Stimulated activated CD4-positive, alpha-beta T cell treated with anti-CD3 and anti-CD28 coated beads, TNF-alpha, amount 100 ng/mL, for 48 hours (primary cell): ENCODE measurements around the gene NCBP1.
A peak's percentile ranks its signal among the peaks of the same experiment; 100 is the strongest.
"Not testable (repeated sequence)": the region's sequence is repeated elsewhere in the genome, so short reads cannot be mapped to it uniquely, and the experiment has no call there.

ENCODE experiments used
- DNase-seq, 3 donors: peaks; one replicate each; pipeline ENCODE4 v3.0.0-alpha.2; 2020; ENCODE audit warnings: low read depth in 3 of 3

Gene NCBP1, protein sequence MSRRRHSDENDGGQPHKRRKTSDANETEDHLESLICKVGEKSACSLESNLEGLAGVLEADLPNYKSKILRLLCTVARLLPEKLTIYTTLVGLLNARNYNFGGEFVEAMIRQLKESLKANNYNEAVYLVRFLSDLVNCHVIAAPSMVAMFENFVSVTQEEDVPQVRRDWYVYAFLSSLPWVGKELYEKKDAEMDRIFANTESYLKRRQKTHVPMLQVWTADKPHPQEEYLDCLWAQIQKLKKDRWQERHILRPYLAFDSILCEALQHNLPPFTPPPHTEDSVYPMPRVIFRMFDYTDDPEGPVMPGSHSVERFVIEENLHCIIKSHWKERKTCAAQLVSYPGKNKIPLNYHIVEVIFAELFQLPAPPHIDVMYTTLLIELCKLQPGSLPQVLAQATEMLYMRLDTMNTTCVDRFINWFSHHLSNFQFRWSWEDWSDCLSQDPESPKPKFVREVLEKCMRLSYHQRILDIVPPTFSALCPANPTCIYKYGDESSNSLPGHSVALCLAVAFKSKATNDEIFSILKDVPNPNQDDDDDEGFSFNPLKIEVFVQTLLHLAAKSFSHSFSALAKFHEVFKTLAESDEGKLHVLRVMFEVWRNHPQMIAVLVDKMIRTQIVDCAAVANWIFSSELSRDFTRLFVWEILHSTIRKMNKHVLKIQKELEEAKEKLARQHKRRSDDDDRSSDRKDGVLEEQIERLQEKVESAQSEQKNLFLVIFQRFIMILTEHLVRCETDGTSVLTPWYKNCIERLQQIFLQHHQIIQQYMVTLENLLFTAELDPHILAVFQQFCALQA

DNA sequence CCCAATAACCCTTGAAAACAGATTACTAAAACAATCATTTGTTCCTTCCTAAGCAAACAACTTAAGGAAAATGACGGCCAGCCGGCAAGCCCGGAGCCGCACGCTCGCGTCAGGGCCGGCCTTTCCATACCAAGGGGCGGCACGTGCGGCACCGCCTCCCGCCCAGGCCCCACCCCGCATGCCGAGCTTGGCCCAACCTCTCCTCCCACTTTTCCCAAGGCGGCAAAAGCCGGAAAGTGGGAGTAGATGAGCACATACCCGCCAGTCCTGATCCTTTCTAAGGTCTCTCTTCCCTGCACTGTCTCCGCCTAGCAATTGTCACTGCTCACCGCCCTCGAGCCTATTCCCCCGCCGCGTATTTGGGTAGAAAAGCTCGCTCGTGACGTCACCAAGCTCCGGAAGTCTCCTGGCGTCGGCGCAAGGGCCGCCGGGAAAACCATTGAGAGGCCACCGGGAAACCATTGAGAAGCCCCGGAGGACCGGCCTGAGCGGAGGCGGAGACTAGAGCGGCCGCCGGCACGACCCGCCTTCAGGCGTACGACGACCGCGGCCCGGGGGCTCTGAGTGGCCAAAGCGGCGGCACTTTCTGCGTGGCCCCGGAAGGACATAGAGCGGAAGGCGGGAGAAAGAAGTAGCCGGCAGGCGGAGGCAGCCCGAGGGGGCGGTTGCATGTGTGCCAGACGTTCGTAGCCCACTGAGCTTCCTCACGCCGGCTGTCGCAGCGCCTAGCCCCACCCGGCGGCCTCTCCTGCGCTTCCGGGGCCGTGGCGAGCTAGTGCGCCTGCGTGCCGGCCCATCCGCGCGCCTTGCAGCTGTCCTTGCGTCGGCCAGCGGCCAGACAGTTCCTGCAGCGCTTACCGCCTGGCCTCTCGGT lies at the start of gene NCBP1, which contains the start of gene TSTD2:
TSS of gene NCBP1 (plus strand) at position 837 of the 874 bp plus-strand sequence. CDS start 61 bp downstream, outside the sequence.
TSS of gene TSTD2 (minus strand) at position 384 of the 874 bp plus-strand sequence. CDS start 5,806 bp downstream, outside the sequence.
- DNase-seq: peak; percentile 88 to 95 (median 94)

DNA sequence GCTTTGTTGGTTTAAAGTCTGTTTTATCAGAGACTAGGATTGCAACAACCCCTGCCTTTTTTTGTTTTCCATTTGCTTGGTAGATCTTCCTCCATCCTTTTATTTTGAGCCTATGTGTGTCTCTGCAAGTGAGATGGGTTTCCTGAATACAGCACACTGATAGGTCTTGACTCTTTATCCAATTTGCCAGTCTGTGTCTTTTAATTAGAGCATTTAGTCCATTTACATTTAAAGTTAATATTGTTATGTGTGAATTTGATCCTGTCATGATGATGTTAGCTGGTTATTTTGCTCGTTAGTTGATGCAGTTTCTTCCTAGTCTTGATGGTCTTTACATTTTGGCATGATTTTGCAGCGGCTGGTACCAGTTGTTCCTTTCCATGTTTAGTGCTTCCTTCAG lies 48.8 kb upstream of the NCBP1 start:
- DNase-seq: not testable (repeated sequence)

DNA sequence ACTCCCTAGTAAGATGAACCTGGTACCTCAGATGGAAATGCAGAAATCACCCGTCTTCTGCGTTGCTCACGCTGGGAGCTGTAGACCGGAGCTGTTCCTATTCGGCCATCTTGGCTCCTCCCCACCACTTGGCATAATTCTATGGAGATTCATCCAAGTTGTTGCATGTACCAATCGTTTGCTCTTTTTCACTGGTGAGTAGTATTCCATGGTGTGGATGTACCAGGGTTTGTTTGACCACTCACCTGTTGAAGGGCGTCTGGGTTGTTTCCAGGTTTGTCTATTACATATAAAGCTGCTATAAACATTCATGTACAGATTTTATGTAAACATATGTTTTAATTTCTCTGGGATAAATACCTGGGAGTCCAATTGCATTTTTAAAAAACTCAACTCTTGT lies 46.7 kb upstream of the NCBP1 start:
- not testable (repeated sequence) for DNase-seq

DNA sequence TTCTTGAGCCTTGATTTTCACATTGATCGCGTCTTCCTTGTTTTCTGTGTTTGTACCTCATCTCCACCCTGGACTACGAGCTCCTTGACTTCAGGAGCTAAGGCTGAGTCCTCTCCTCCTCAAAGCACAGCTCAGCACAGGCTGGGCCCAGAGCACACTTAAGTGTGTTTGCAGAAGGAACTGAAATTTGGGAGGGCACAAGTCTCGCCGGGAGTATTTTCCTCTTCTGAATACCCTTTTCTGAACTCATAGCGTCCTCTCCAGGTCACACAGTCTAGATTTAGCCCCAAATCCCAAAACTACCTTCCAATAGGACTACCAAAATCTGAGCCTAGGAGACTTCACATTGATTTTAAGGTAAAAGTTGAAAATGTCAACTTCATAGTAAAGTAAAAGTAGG lies 42.1 kb upstream of the NCBP1 start:
- no peak for DNase-seq

DNA sequence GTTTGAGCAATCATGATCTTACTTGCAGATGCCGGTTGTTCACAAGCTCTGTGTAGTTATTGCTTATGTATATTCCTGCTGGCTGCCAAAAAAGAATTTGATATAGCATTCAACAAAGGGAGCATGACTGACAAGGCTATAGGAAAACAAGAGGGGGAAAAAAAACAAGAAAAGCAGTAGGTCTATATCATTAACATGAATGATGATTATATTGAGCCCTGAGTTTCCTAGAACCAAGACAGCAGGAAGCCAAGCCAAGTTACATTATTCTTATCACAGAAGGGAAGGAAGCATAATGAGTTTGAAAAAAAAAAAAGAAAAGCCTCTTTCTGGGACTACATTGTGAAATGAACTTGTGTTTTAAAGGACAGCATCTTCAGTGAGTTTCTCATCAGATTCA lies 41.5 kb upstream of the NCBP1 start:
- DNase-seq: no peak

DNA sequence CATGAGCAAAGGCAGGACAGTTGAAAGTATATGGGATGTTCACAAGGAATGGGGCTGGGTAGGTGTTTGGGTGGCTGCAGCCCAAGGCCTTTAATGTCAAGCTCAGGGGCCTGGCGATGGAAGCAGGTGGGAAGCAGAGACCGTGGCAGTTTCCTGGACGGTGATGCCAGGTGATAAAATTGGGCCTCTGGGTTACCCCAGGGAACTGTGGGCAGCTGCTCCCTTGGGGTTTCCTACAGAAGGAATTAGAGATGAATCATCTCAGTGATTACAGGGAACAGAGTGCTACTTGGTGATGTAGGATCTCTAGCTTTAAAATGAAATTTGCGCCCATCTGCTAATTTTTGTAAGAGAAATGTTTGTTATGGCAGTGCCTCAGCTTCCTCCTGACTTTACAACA lies 39.7 kb upstream of the NCBP1 start:
- DNase-seq: no peak

DNA sequence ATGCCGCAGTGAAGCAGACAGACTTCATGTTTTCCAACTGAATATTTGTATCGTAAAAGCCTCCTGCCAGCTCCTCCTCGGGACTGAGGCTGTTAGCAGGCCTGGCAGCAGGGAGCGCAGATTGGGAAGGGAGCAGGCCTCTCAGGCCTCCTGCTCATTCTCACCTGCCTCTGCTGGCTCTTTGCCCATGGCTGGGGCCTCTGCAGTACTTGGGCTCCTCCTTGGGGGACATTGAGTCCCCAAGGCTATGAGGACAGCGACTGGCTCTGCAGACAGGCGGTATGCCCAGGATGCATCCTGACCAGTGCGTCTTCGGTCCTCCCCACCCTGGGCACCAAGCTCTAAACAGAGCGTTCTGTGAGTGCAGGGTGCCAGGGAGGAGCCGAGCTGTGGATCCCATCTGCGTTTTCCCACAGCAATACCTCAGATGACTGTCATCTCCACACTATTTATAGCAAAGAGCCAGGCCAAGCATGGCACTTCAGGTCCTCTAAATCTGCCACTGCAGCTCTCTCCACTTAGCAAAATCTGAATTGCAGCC lies 39.2 kb upstream of the NCBP1 start:
- DNase-seq: no peak

DNA sequence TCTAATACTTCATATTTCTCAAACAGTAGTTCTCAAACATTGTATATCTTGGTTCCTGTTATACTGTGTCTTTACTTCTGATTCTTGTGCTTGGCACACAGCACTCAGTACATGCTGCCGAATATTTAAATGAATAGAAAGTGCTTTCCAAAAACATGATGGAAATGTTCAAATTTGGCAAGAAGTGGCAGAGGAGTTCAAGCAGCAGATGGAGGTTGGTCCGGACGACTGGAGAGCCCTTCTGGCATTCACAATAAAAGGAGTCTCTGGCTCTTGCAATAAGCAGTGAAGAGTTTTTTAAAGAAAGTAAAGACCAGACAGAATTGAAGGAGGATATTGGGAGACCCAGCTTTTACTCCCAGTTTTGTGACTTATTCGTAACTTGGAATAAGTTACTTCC lies 36.7 kb upstream of the NCBP1 start:
- DNase-seq: no peak

DNA sequence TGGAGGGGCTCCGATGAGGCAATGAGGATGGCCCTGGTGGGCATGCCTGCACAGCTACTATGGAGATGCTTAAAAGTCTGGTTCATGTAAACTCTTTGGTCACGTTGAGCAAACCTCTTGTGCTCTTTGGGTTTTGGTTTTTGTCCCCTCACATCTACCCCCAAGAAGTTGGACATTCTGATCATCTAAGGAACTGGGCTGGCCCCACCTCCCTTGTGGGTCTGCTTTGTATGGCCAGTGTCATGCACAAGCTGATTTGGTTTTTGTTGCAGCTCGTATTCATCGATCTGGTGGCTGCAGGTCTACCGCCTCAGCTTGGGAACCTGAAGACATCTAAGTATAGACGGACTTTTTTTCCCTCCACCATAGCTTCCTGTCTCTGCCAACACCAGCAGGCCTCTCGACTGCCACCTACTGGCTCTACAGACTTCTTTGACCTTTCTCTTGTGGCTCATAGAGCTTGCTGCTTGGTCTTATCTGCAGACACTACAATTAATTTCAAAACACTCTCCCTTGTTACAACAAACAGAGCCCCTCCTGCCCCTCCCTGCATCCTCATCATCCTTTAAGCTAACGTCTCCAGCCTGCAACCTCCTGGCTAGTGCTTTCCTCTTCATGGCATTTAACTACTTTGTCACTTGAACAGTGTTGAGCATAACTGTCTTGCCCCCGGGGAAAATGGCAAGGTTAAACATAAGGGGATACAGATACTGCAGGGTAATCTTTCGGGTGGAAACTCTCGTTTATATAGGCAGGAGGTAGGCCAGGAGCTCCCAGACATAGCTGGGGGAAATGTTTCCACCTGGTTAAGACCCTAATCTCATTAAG lies 34.9 kb upstream of the NCBP1 start:
- DNase-seq: peak; percentile 41 to 74 (median 56)

DNA sequence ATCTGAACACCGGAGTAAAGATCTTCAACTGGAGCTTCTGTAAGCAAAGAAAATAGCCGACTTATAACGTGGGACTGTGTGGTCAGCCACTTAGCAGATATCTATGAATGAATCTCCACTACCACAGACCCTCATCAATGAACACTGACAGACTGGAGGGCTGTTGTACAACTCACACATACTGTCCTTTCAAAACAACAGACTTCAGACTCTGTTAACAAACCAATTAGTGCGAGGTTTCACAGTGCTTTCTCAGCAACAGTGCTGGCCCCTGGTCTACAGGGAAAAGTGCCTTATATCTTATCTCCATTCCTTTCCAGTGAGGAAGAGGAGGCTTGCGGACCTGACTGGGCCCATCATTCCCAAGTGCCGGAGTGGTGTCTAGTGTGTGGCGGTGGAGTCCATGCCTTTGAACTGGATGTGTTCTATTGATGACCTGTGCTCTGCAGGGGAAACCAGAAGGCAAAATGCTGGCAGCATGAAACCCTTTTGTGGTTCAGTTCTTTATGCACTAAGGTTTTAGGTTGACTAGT lies 34.2 kb upstream of the NCBP1 start:
- no peak for DNase-seq

DNA sequence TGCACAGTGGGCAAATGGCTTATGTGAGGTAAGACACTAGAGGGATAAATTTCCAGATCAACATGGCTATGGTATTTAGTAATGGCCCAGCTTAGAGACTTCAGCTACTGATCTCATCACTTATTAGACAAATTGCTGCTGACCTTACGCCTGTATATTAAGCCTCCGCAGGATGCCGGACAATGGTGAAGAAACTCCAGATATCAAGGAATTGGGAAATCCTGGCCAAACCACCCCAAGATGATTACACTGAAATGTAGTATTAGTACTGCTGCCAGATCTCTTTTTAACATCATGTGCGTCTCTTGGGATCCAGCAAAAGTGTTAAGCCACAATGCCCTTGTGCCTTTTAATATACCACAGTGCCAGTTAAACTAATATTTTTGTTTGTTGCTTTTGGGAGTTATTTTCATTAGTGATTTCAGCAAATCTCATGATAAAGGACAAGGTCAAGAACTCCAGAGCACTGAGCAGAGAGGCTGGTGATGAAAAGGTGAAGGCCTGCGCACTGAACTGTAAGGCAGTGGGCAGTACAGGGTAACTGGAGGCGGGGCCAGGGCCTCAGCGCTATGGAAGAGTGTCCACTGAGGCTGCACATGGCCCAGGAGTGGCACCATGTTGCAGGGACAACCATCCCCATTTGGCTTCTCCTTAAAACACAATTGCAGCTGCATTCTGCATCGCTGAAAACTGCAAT lies 32.9 kb upstream of the NCBP1 start:
- DNase-seq: no peak

DNA sequence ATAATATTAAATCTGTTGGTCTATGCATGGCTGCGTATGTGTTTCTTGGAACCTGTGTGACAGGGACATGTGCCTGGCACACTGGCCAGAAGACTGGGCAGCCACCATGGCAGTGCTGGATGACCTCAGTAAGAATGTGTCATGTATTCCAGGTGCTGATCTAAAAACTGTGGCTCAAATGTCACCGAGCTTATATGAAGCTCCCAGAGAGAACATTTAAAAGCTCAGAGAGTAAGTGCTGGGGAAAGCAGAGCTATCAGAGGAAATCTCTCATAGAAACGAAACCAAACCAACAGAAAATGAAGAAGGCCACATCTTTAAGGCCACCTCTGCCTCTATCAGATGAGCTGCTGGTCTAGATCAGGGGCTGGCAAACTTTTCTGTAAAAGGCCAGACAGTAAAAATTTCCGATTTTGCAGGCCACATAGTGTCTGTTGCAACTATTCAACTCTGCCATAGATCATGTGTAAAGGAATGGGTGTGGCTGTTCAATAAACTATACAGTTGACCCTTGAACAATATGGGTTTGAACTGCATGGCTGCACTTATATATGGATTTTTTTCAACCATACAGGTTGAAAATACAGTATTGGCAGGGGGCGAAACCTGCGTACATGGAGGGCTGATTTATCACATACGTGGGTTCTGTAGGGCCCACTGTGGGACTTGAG lies 32.3 kb upstream of the NCBP1 start:
- DNase-seq: no peak

DNA sequence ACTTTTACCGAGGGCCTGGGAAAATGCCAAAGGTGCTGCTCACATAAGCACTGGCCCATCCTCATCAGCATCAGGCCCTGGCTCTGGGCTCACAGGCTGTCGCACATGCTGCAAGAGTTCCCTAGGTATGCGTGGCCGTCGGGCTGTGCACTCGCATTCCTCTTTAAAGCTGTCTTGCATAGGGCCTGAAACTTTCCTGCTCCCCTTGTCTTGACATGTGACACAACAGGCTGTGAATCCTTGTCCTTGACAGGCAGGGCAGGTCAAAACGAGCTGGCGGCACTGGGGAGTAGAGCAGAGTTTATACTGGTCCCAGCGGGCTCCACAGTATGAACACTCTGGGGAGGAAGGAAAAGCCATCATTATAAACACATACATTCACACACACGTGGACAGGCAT lies 31.2 kb upstream of the NCBP1 start:
- no peak for DNase-seq

DNA sequence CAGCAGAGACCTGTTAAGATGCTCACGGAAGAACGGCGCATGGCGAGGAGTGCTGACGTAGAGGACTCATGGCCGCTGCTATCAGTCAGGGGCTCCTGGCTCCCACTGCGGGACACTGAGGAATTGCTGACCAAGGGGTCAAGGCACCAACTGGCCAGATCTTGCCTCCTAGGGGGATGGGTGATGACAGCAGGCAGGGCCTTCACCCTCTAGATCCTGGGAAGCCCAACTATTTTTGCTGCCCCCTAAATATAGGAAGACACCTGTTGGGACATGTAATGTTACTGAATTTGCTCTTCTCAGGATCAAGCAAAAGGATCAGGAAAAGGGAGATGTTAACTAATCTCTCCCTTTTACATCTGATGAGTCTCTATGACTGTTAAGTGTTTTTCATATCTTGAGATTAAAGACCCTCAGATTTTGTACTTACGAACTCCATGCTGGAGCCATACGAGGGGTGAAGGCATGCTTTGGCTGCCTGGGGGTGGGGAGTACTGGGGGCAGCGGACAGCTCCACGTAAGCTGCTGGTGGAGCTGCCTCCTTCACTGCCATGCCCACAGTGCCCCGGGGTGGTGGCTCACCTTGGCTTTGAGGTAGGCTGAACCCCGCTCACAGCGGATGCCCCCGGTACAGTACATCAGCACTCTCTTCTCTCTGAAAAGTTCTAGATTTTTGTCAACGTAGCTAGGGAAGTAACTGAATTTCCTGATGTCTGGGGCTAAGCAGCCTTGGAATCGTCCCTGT lies 28.5 kb upstream of the NCBP1 start:
- DNase-seq: no peak

DNA sequence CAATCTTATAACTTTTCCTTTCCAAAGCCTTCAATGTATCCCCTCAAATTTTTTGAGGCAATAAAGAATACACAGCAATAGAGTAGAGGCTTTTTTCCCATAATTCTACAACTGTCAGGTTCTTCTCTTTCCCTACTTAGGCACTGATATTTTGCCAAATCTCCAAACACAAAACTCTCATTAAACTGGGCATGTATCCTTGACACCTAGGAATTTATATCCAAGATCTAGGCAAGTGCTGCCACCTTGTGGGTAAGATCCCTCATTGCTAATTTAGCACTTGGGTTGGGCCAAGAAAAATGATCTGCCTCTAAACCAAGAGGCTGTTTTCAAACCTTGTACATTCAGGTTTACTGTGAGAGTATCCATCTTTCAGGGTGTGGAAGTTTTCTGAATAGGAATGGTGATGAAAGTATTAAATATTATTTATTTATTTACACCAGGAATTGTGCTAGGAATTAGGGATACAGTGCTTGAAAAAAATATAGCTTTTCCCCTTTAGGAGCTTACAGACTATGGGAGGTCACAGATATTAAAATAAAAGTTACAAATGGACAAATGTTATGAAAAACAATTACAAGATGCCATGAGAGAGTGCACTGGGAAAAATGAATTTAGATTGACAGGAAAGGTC lies 18.1 kb upstream of the NCBP1 start:
- peak in 1 of 3 donors; percentile 9 for DNase-seq

DNA sequence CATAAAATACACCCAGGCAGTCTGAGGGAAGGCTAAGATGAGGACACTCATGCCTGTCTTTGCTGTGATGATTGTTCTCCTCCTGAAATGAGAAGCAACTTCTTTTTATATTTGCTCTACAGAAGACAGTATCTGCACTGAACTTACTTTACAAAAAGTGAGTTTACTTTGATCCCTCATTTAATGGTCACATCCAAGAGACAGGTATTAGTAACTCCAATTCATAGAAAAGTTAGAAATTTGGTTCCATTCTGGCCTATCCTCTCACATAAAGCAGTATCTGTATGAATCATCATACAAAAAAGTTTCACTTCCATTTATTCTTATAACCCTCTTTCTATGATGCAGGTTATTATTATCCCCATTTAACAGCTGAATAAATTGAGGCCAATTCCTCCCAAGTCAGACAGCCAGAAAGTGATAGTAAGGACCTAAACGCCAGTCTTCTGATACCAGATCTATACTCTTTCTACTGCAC lies 15.6 kb upstream of the NCBP1 start:
- DNase-seq: no peak

DNA sequence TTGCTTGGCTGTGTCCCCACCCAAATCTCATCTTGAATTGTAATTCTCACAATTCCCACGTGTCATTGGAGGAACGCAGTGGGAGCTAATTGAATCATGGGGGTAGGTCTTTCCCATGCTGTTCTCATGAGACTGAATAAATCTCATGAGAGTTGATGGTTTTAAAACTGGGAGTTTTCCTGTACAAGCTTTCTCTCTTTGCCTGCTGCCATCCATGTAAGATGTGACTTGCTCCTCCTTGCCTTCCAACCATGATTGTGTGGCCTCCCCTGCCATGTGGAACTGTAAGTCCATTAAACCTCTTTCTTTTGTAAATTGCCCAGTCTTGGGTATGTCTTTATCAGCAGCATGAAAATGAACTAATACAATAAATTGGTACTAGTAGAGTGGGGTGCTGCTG lies 13.6 kb upstream of the NCBP1 start:
- not testable (repeated sequence) for DNase-seq

DNA sequence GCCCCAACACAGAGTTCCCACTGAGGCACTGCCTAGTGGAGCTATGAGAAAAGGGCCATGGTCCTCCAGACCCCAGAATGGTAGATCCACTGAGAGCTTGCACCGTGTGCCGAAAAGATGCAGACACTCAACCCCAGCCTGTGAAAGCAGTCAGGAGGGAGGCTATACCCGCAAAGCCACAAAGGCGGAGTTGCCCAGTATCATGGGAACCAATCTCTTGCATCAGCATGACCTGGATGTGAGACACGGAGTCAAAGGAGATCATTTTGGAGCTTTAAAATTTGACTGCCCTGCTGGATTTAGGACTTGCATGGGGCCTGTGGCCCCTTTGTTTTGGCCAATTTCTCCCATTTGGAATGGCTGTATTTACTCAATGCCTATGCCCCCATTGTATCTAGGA lies 11.1 kb upstream of the NCBP1 start:
- DNase-seq: not testable (repeated sequence)
